Common myeloid progenitor, CD34-positive (primary cell): ENCODE results near the gene ENPP6.

Source experiments
- CTCF ChIA-PET: fragments of 350-600 bp; sonication (Branson Sonifier 250); formaldehyde crosslinking; loops from one replicate; lab custom pipeline; 2021; ENCODE audit warnings: antibody characterized with exemption; lab: Charles Lee
- POLR2A ChIA-PET: fragments of 350-600 bp; sonication (Branson Sonifier 250); formaldehyde crosslinking; loops from one replicate; lab custom pipeline; 2021; ENCODE audit warnings: antibody characterized with exemption; lab: Charles Lee
- DNase-seq, 3 donors: peaks; one replicate each; pipeline versions ENCODE4 v3.0.0 to v3.0.0-alpha.2; 2013
- H3K27ac ChIP-seq, 2 experiments: 1 replicate in 1 of 2; 2 replicates in 1 of 2; pipeline ENCODE4 v1.7.0; 2013; ENCODE audit warnings: inconsistent platforms in 2 of 2, low read length in 2 of 2, mild to moderate bottlenecking in 2 of 2, low read depth in 1 of 2, moderate library complexity in 1 of 2; ENCODE audit not compliant: severe bottlenecking in 2 of 2, insufficient read depth in 1 of 2, poor library complexity in 1 of 2
- H3K27me3 ChIP-seq, 5 experiments: replicated peaks in 2 of 5; 1 replicate in 3 of 5; 2 replicates in 2 of 5; pipeline versions ENCODE4 v1.6.1 to v1.7.0; 2013; ENCODE audit warnings: low read length in 4 of 5, mild to moderate bottlenecking in 2 of 5, moderate library complexity in 2 of 5, inconsistent platforms in 1 of 5; ENCODE audit not compliant: insufficient read depth in 5 of 5, control insufficient read depth in 4 of 5
- H3K36me3 ChIP-seq, 4 experiments: 1 replicate in 2 of 4; 2 replicates in 2 of 4; pipeline versions ENCODE4 v1.6.1 to v1.7.0; 2013; ENCODE audit warnings: low read length in 3 of 4, control low read depth in 1 of 4, mild to moderate bottlenecking in 1 of 4; ENCODE audit not compliant: control insufficient read depth in 4 of 4, insufficient read depth in 4 of 4
- H3K4me1 ChIP-seq, 4 experiments: 1 replicate in 3 of 4; 2 replicates in 1 of 4; pipeline versions ENCODE4 v1.6.1 to v1.7.1; 2013; ENCODE audit warnings: low read length in 3 of 4, mild to moderate bottlenecking in 3 of 4, control low read depth in 1 of 4, inconsistent platforms in 1 of 4, moderate library complexity in 1 of 4; ENCODE audit not compliant: control insufficient read depth in 4 of 4, insufficient read depth in 4 of 4; ENCODE audit errors: control extremely low read depth in 1 of 4
- H3K4me3 ChIP-seq, 7 experiments: 1 replicate in 4 of 7; 2 replicates in 3 of 7; pipeline versions ENCODE4 v1.5.1 to v1.7.0; 2013; ENCODE audit warnings: mild to moderate bottlenecking in 7 of 7, low read length in 6 of 7, moderate library complexity in 6 of 7, inconsistent platforms in 2 of 7, low read depth in 2 of 7, control low read depth in 1 of 7; ENCODE audit not compliant: insufficient read depth in 4 of 7, control insufficient read depth in 1 of 7; ENCODE audit errors: extremely low read depth in 1 of 7
- H3K9me3 ChIP-seq, 5 experiments: 1 replicate in 4 of 5; 2 replicates in 1 of 5; pipeline versions ENCODE4 v1.6.1 to v1.7.1; 2013; ENCODE audit warnings: low read length in 4 of 5, mild to moderate bottlenecking in 2 of 5, inconsistent platforms in 1 of 5, low read depth in 1 of 5, moderate library complexity in 1 of 5; ENCODE audit not compliant: control insufficient read depth in 4 of 5, insufficient read depth in 2 of 5; ENCODE audit errors: control extremely low read depth in 1 of 5
- WGBS: methylation state at CpG from one replicate; pipeline ENCODE4 v1.1.5; 2013; ENCODE audit not compliant: insufficient coverage; 5-methylcytosine and 5-hydroxymethylcytosine counted together

ENPP6 gene

DNA sequence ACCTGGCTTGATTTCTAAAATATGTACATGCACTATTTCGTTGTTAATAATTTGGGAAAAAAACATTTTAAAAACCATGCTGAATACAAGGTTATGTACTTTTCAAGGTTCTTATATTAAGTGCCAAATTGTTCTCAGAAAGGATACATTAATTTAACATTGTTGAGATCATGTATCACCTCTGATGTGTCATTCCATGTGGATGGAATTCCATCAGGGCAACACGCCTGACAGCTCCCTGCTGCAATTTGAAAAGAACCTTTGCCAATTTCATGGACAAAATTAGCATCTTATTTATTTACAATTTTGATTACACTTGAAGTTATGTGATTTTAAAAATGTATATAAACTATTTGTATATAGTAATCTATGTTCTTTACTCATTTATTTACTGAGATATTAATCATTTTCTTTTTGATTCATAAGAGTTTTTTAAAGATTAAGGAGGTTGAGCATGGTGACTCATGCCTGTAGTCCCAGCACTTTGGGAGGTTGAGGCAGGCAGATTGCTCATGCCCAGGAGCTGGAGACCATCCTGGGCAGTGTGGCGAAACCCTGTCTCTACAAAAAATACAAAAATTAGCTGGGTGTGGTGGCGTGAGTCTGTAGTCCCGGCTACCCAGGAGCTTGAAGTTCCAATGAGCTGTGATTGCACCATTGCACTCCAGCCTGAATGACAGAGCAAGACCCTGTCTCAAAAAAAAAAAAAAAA, 142.8 kb downstream of the ENPP6 start:
- no peaks in the 10 kb centered on the region for H3K36me3 ChIP-seq
- CTCF ChIA-PET, result interaction anchor here (0.7 kb wide), 1 partner anchor 54 kb away, joined by 3 read pairs; no protein-coding TSS in a partner anchor
- no peaks in the 10 kb centered on the region for H3K27me3 ChIP-seq
- no peak for DNase-seq
- POLR2A ChIA-PET, result no interaction called here
- peaks cover 0 to 25% (median 0%) of the 10 kb centered on the region in 5 experiments for H3K9me3 ChIP-seq
- no CpG with 5 or more reads among the region's 5 CpGs for WGBS
- no peak overlapping the region for H3K4me3 ChIP-seq
- H3K4me1 ChIP-seq, result no peaks in the 10 kb centered on the region
- H3K27ac ChIP-seq, result no peak overlapping the region

DNA sequence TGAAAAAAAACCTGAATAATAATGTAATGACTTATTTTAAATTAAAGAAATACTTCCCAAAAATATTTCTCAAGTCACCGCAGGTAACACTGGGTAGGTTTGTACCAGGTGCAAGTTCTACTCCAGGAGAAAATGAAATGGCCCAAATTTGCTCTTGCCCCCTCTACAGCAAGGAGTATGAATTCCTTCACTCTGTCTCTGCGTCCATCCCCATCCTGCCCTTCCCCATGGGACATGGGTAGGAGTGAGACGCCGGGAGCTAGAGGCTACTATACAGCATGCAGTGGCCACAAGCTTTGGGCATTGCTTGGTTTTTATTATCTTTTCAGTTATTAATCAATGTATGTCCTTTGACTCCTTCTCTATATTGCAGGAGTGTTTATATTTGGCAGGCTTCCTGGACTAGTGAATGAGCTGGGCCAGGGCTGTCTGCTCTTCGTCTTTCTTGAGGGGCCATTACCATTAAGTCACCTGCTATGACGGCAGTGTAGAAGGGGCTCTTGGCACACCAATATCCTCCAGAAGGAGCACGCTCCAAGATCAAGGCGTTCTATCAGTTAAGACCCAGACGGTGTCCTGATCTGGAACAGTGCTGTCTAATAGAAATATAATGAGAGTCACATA, 149.6 kb downstream of the ENPP6 start:
- no peaks in the 10 kb centered on the region for H3K36me3 ChIP-seq
- peaks cover 0 to 4% (median 0%) of the 10 kb centered on the region in 4 experiments for H3K4me1 ChIP-seq
- H3K9me3 ChIP-seq, result peaks cover 0 to 16% (median 0%) of the 10 kb centered on the region in 5 experiments
- peaks cover 0 to 5% (median 0%) of the 10 kb centered on the region in 5 experiments for H3K27me3 ChIP-seq
- H3K4me3 ChIP-seq, result no peak overlapping the region
- H3K27ac ChIP-seq, result no peak overlapping the region
- ChIA-PET CTCF (no interaction called here), POLR2A (no interaction called here)
- WGBS, result 85% methylated on average over 5 of the region's 9 CpGs
- no peak for DNase-seq

- peaks cover 0 to 5% (median 0%) of the 10 kb centered on the region in 5 experiments for H3K27me3 ChIP-seq
- peaks cover 0 to 4% (median 0%) of the 10 kb centered on the region in 4 experiments for H3K4me1 ChIP-seq
- H3K9me3 ChIP-seq, result peaks cover 0 to 5% (median 0%) of the 10 kb centered on the region in 5 experiments
- H3K36me3 ChIP-seq, result no peaks in the 10 kb centered on the region
- H3K27ac ChIP-seq, result no peak overlapping the region
- 23% methylated on average over 5 of the region's 9 CpGs for WGBS
- H3K4me3 ChIP-seq, result no peak overlapping the region
- ChIA-PET CTCF (interaction anchor here (1.3 kb wide), 1 partner anchor 9 kb away, joined by 3 read pairs; no protein-coding TSS in a partner anchor), POLR2A (no interaction called here)
- no peak for DNase-seq
These were observed 150.9 kb downstream of the ENPP6 start for GRCh38 chr4:184066584-184067300.

- Histone ChIP-seq H3K27ac (no peak overlapping the region), H3K27me3 (peaks cover 0 to 5% (median 0%) of the 10 kb centered on the region in 5 experiments), H3K4me3 (no peak overlapping the region), H3K9me3 (no peaks in the 10 kb centered on the region), H3K4me1 (peaks cover 0 to 4% (median 0%) of the 10 kb centered on the region in 4 experiments), H3K36me3 (no peaks in the 10 kb centered on the region)
- ChIA-PET CTCF (no interaction called here), POLR2A (no interaction called here)
- no peak for DNase-seq
- WGBS, result 100% methylated on average over 1 of the region's 5 CpGs
These were observed 152.8 kb downstream of the ENPP6 start for GRCh38 chr4:184064877-184065276.

DNA sequence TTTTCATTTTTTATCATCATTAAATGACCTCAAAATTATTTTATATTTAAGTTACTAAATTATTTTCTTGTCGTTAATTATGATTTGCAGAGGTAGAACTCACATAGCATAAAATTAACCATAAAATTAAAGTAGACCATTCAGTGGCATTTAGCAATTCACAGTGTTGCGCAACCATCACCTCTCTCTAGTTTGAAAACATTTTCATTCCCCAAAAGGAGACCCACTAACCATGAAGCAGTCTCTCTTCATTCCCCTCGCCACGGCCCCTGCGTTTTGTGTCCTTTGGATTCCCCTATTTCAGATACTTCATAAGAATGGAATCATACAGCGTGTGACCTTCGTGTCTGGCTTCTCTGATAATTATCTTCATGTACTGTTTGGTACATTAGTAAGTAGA, 154.9 kb downstream of the ENPP6 start:
- no peak for DNase-seq
- 100% methylated on average over 1 of the region's 7 CpGs for WGBS
- H3K4me1 ChIP-seq, result peaks cover 0 to 4% (median 0%) of the 10 kb centered on the region in 4 experiments
- ChIA-PET CTCF (no interaction called here), POLR2A (no interaction called here)
- H3K27me3 ChIP-seq, result peaks cover 0 to 5% (median 0%) of the 10 kb centered on the region in 5 experiments
- no peaks in the 10 kb centered on the region for H3K9me3 ChIP-seq
- H3K4me3 ChIP-seq, result no peak overlapping the region
- no peaks in the 10 kb centered on the region for H3K36me3 ChIP-seq
- H3K27ac ChIP-seq, result no peak overlapping the region

DNA sequence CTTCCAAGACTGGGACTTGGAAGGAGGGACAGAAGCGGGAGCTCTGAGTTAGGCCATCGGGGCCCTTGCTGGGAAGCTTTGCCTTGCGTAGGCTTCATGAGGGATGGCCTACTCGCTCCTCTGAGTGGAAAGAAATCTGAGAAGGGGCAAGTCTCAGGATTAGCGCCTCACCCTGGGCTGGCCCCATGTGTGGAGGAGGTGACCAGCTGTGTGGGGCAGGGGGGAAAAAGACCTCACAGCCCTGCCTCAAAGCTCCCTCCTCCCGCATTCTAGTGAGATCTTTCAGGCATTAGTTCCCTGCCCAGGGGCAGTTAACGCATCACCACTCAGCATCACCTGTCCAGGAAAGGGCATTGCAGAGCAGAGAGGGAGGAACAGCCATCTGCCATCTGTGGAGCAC, 156.1 kb downstream of the ENPP6 start:
- no peak for DNase-seq
- H3K36me3 ChIP-seq, result no peaks in the 10 kb centered on the region
- no peaks in the 10 kb centered on the region for H3K9me3 ChIP-seq
- peaks cover 0 to 3% (median 0%) of the 10 kb centered on the region in 5 experiments for H3K27me3 ChIP-seq
- ChIA-PET POLR2A (no interaction called here), CTCF (no interaction called here)
- no peak overlapping the region for H3K4me3 ChIP-seq
- H3K4me1 ChIP-seq, result no peaks in the 10 kb centered on the region
- WGBS, result 97% methylated on average over 4 of the region's 7 CpGs
- no peak overlapping the region for H3K27ac ChIP-seq
